NCI-H226 (cell line): ENCODE measurements around the gene PIK3R6.

Experiments
- DNase-seq: peaks from one replicate; pipeline ENCODE4 v3.0.0-alpha.2; 2015

The PIK3R6 gene

GRCh38 chr17:8791910-8792270 is 75.6 kb downstream of the PIK3R6 start:
- peak; percentile 23 for DNase-seq

- DNase-seq, result no peak
Measured at GRCh38 chr17:8791248-8791909, 76.1 kb downstream of the PIK3R6 start.

- DNase-seq, result no peak
Measured at GRCh38 chr17:8789743-8790142, 77.7 kb downstream of the PIK3R6 start.

- no peak for DNase-seq
Measured at GRCh38 chr17:8788998-8789397, 78.5 kb downstream of the PIK3R6 start.

GRCh38 chr17:8785547-8786413 is 81.7 kb downstream of the PIK3R6 start:
- DNase-seq, result peak; percentile 37

- no peak for DNase-seq
Measured at GRCh38 chr17:8782176-8782575, 85.3 kb downstream of the PIK3R6 start.

GRCh38 chr17:8781776-8782175 is 85.7 kb downstream of the PIK3R6 start:
- DNase-seq, result no peak

GRCh38 chr17:8776881-8777280 is 90.6 kb downstream of the PIK3R6 start:
- DNase-seq, result no peak

- DNase-seq, result no peak
Measured at GRCh38 chr17:8776248-8776647, 91.2 kb downstream of the PIK3R6 start.

- no peak for DNase-seq
Measured at GRCh38 chr17:8766731-8767130, 100.7 kb downstream of the PIK3R6 start.

GRCh38 chr17:8762012-8762411 is 105.5 kb downstream of the PIK3R6 start:
- DNase-seq, result no peak

- no peak for DNase-seq
Measured at GRCh38 chr17:8758137-8758596, 109.3 kb downstream of the PIK3R6 start, which contains the start of gene SPDYE4. SPDYE4 (minus strand) TSS chr17:8758546; CDS start chr17:8758382, 164 bp downstream.

- no peak for DNase-seq
Measured at GRCh38 chr17:8757189-8757588, 110.3 kb downstream of the PIK3R6 start.

GRCh38 chr17:8755590-8756255 is 111.8 kb downstream of the PIK3R6 start:
- no peak for DNase-seq

- no peak for DNase-seq
Measured at GRCh38 chr17:8754890-8755289, 112.6 kb downstream of the PIK3R6 start.

GRCh38 chr17:8753976-8754440 is 113.5 kb downstream of the PIK3R6 start:
- no peak for DNase-seq

- no peak for DNase-seq
Measured at GRCh38 chr17:8753136-8753975, 114.1 kb downstream of the PIK3R6 start.
